ENCODE measurements around the gene MLLT10. TPM values are rescaled to one million over a fixed set of nuclear protein-coding genes. Genes with fewer than 3 reads are reported as not detected.

Gene MLLT10
- total and polyA plus RNA-seq, 9 of the 15 experiments (the other 6 are each of a cell fraction or from before 2014, with no cell fraction given) = 18.8 to 81.4 (median 64.2) TPM

- H3K9me3 ChIP-seq (replicated peaks; ENCODE audit: control insufficient read depth, insufficient read depth, low read depth, low read length) = no peaks in the 10 kb centered on the region
- 78% methylated on average over 2 of the region's 2 CpGs for WGBS (ENCODE audit: insufficient coverage, low coverage, missing lambda C conversion rate)
- no peaks in the 10 kb centered on the region for H3K9me1 ChIP-seq (ENCODE audit: control insufficient read depth, insufficient read depth, low read length)
- BruUV-seq (replicated peaks) = no TSS peak
- H3K36me3 ChIP-seq (ENCODE audit: control insufficient read depth, insufficient read depth, low read length) = peaks cover 46% of the 10 kb centered on the region
- intact Hi-C loops (cut with micrococcal nuclease) = no loop called here
- H3K4me2 ChIP-seq (ENCODE audit: insufficient read depth, low read length) = no peak overlapping the region
- no peak overlapping the region for H3K27ac ChIP-seq (ENCODE audit: extremely low read depth, low read depth, low read length)
- H3K27me3 ChIP-seq (ENCODE audit: control insufficient read depth in 2 of 2, insufficient read depth in 2 of 2, low read length in 2 of 2) = no peaks in the 10 kb centered on the region
- in situ Hi-C loops (cut with MboI) = no loop called here
- no peaks in the 10 kb centered on the region for H4K20me1 ChIP-seq (replicated peaks; ENCODE audit: control insufficient read depth, insufficient read depth, low read length)
- ChIA-PET CTCF (ENCODE audit: low intra/inter-chr PET ratio) (no interaction called here), POLR2A (no interaction called here)
- ATAC-seq (no peak), FAIRE-seq (no peak), DNase-seq (ENCODE audit: extremely low read depth in 1 of 4, low spot score in 3 of 4) (no peak)
- no peak overlapping the region for H2AFZ ChIP-seq (ENCODE audit: low read depth, low read length)
- TF ChIP-seq TFAM (CRISPR knock-in tag; conservative IDR thresholded peaks at IDR 0.05) (no peak), MTA1 (IDR thresholded peaks at IDR 0.05; ENCODE audit: borderline replicate concordance) (no peak), SUPT5H (IDR thresholded peaks at IDR 0.05) (no peak), ZNF174 (CRISPR knock-in tag; IDR thresholded peaks at IDR 0.05) (no peak), BRD9 (IDR thresholded peaks at IDR 0.05; ENCODE audit: low read depth, partially characterized antibody) (no peak), PCBP1 (IDR thresholded peaks at IDR 0.05; ENCODE audit: low read depth, low read length, poor library complexity, severe bottlenecking) (no peak), PML (IDR thresholded peaks at IDR 0.05; ENCODE audit: low read length) (no peak), ZBTB26 (CRISPR knock-in tag; IDR thresholded peaks at IDR 0.05) (no peak)
- H3K9ac ChIP-seq (ENCODE audit: insufficient read depth in 1 of 2, low read depth in 2 of 2, low read length in 2 of 2) = no peak overlapping the region
- H3K4me1 ChIP-seq (replicated peaks in 1 of 2; ENCODE audit: control insufficient read depth in 2 of 2, insufficient read depth in 2 of 2, low read length in 2 of 2) = peaks cover 0 to 2% of the 10 kb centered on the region in 2 experiments; a peak in 1 of 5 replicates
- H3K4me3 ChIP-seq = no peak overlapping the region
- H3K79me2 ChIP-seq (ENCODE audit: control insufficient read depth, insufficient read depth, low read length) = peaks cover 57% of the 10 kb centered on the region
These were observed 116.3 kb downstream of the MLLT10 start for GRCh38 chr10:21650353-21650752.
